HCT116 (cell line): ENCODE measurements around the gene TBX4. TPM values are rescaled to one million over a fixed set of nuclear protein-coding genes. Genes with fewer than 3 reads are reported as not detected.

Experiments used
- ATAC-seq: fragments of 200-7000 bp; cut with Tn5 transposase; 2 replicates; pipeline ENCODE4 v1.9.1; 2020; ENCODE audit warnings: mild to moderate bottlenecking, moderate library complexity
- BruUV-seq: library from RNA; stranded (reverse); fragments of 400-500 nt; replicated peaks from 2 replicates; lab custom pipeline; 2021; lab: Mats Ljungman, UMichigan
- CTCF ChIA-PET: fragments of 300-600 bp; sonication (Branson Sonifier 250); formaldehyde crosslinking; loops from one replicate; lab custom pipeline; 2021; ENCODE audit warnings: antibody characterized with exemption; lab: Charles Lee
- POLR2A ChIA-PET: fragments of 300-600, 350-600 bp; sonication (Branson Sonifier 250); formaldehyde crosslinking; loops from one replicate; lab custom pipeline; 2021; ENCODE audit warnings: antibody characterized with exemption; lab: Charles Lee
- RAD21 ChIA-PET, 2 experiments: fragments of 300-600 bp; sonication (Branson Sonifier 250); formaldehyde crosslinking; loops; one replicate each; lab custom pipeline; 2023; ENCODE audit warnings: low total read pairs in 2 of 2; ENCODE audit not compliant: uncharacterized antibody in 2 of 2, unreplicated experiment in 2 of 2, low non-redundant PET in 1 of 2; lab: Charles Lee
- DNase-seq: peaks from one replicate; pipeline ENCODE4 v3.0.0-alpha.2; 2010; ENCODE audit warnings: low read depth, low spot score
- H2AFZ ChIP-seq: fragments of 200-600 bp; shearing (Covaris generic), sonication (generic); 2 replicates; pipeline ENCODE4 v1.6.1; 2017; ENCODE audit warnings: low read depth, mixed run types, mixed read lengths, antibody characterized with exemption, low read length; ENCODE audit not compliant: poor library complexity, severe bottlenecking
- H3K27ac ChIP-seq: 2 replicates; pipeline ENCODE4 v1.5.1; 2012; ENCODE audit warnings: low read depth, low read length
- H3K27me3 ChIP-seq: fragments of 200-600 bp; sonication (generic); 2 replicates; pipeline ENCODE4 v1.6.1; 2016; ENCODE audit warnings: mixed run types, low read length, mixed read lengths; ENCODE audit not compliant: insufficient read depth
- H3K36me3 ChIP-seq, 2 experiments: fragments of 200-500 bp in 1 of 2; fragments of 200-600 bp in 1 of 2; sonication (Bioruptor generic) in 1 of 2; sonication (generic) in 1 of 2; 2 replicates each; pipeline versions ENCODE4 v1.5.1 to v1.6.1; 2014 to 2016; ENCODE audit warnings: low read length in 2 of 2, inconsistent platforms in 1 of 2, mixed read lengths in 1 of 2, mixed run types in 1 of 2; ENCODE audit not compliant: insufficient read depth in 2 of 2, control insufficient read depth in 1 of 2
- H3K4me1 ChIP-seq, 2 experiments: fragments of 200-600 bp in 1 of 2; sonication (generic) in 1 of 2; 2 replicates each; pipeline versions ENCODE4 v1.5.1 to v1.6.1; 2012 to 2017; ENCODE audit warnings: low read length in 2 of 2, inconsistent platforms in 1 of 2, mild to moderate bottlenecking in 1 of 2, mixed read lengths in 1 of 2, mixed run types in 1 of 2, moderate library complexity in 1 of 2; ENCODE audit not compliant: insufficient read depth in 2 of 2, control insufficient read depth in 1 of 2
- H3K4me2 ChIP-seq: fragments of 200-600 bp; sonication (generic); 2 replicates; pipeline ENCODE4 v1.6.1; 2017; ENCODE audit warnings: mixed run types, low read length, mixed read lengths
- H3K4me3 ChIP-seq, 2 experiments: fragments of 200-600 bp in 1 of 2; sonication (generic) in 1 of 2; replicated peaks in 1 of 2; 2 replicates each; pipeline ENCODE4 v1.5.1; 2011 to 2016; ENCODE audit warnings: low read length in 2 of 2, control low read depth in 1 of 2, low read depth in 1 of 2, mild to moderate bottlenecking in 1 of 2, mixed read lengths in 1 of 2, mixed run types in 1 of 2
- H3K79me2 ChIP-seq: fragments of 200-600 bp; sonication (generic); 2 replicates; pipeline ENCODE4 v1.6.1; 2017; ENCODE audit warnings: mild to moderate bottlenecking, mixed run types, low read length, moderate library complexity, mixed read lengths; ENCODE audit not compliant: insufficient read depth
- H3K9ac ChIP-seq: fragments of 200-600 bp; sonication (generic); 2 replicates; pipeline ENCODE4 v1.6.1; 2016; ENCODE audit warnings: low read length, mixed read lengths
- H3K9me2 ChIP-seq: fragments of 200-600 bp; sonication (generic), shearing (Covaris generic); 2 replicates; pipeline ENCODE4 v1.6.1; 2017; ENCODE audit warnings: mixed run types, mild to moderate bottlenecking, moderate library complexity; ENCODE audit not compliant: insufficient read depth
- H3K9me3 ChIP-seq, 2 experiments: fragments of 200-500 bp in 1 of 2; fragments of 200-600 bp in 1 of 2; sonication (Bioruptor generic) in 1 of 2; sonication (generic) in 1 of 2; 2 replicates each; pipeline ENCODE4 v1.6.1; 2014 to 2017; ENCODE audit warnings: low read length in 2 of 2, mixed read lengths in 2 of 2, inconsistent platforms in 1 of 2, low read depth in 1 of 2, mild to moderate bottlenecking in 1 of 2, mixed run types in 1 of 2, moderate library complexity in 1 of 2; ENCODE audit not compliant: control insufficient read depth in 1 of 2, insufficient read depth in 1 of 2
- H4K20me1 ChIP-seq: fragments of 200-600 bp; sonication (generic), shearing (Covaris generic); 2 replicates; pipeline ENCODE4 v1.6.1; 2017; ENCODE audit warnings: mixed run types, mild to moderate bottlenecking, moderate library complexity; ENCODE audit not compliant: insufficient read depth
- CBX3 ChIP-seq: IDR thresholded peaks from 2 replicates; pipeline ENCODE4 v1.6.1; 2012; ENCODE audit warnings: low read depth
- CEBPB ChIP-seq: IDR thresholded peaks from 2 replicates; pipeline ENCODE4 v1.6.1; 2012; ENCODE audit warnings: low read depth
- EGR1 ChIP-seq: IDR thresholded peaks from 2 replicates; pipeline ENCODE4 v1.6.1; 2012; ENCODE audit warnings: low read depth
- ELF1 ChIP-seq: IDR thresholded peaks from 2 replicates; pipeline ENCODE4 v1.6.1; 2012; ENCODE audit warnings: low read depth, borderline replicate concordance
- EZH2 ChIP-seq: fragments of 200-600 bp; sonication (generic); IDR thresholded peaks from 2 replicates; pipeline ENCODE4 v1.6.1; 2017; ENCODE audit warnings: antibody characterized with exemption, mixed run types
- EZH2phosphoT487 ChIP-seq: fragments of 200-600 bp; IDR thresholded peaks from 2 replicates; pipeline ENCODE4 v1.6.1; 2018; ENCODE audit warnings: antibody characterized with exemption, borderline replicate concordance
- FOSL1 ChIP-seq: IDR thresholded peaks from 2 replicates; pipeline ENCODE4 v1.6.1; 2012; ENCODE audit warnings: low read depth
- JUND ChIP-seq: IDR thresholded peaks from 2 replicates; pipeline ENCODE4 v1.6.1; 2012
- POLR2A ChIP-seq: IDR thresholded peaks from 2 replicates; pipeline ENCODE4 v1.7.0; 2011; ENCODE audit warnings: borderline replicate concordance; ENCODE audit not compliant: insufficient read depth, insufficient read length; ENCODE audit errors: extremely low read depth
- RAD21 ChIP-seq: IDR thresholded peaks from 2 replicates; pipeline ENCODE4 v1.6.1; 2012; ENCODE audit warnings: low read depth, mild to moderate bottlenecking
- REST ChIP-seq: IDR thresholded peaks from 2 replicates; pipeline ENCODE4 v1.6.1; 2012; ENCODE audit warnings: low read depth
- SIN3A ChIP-seq: IDR thresholded peaks from 2 replicates; pipeline ENCODE4 v1.6.1; 2012; ENCODE audit warnings: low read depth
- SP1 ChIP-seq: IDR thresholded peaks from 2 replicates; pipeline ENCODE4 v1.6.1; 2012; ENCODE audit warnings: low read depth
- SRF ChIP-seq: IDR thresholded peaks from 2 replicates; pipeline ENCODE4 v1.6.1; 2012; ENCODE audit warnings: low read depth
- TCF7L2 ChIP-seq: IDR thresholded peaks from 2 replicates; pipeline ENCODE4 v1.7.0; 2011; ENCODE audit warnings: borderline replicate concordance, inconsistent platforms; ENCODE audit not compliant: insufficient read depth, insufficient read length; ENCODE audit errors: extremely low read depth
- YY1 ChIP-seq: IDR thresholded peaks from 2 replicates; pipeline ENCODE4 v1.6.1; 2011; ENCODE audit warnings: low read length, low read depth, moderate library complexity, mild to moderate bottlenecking; ENCODE audit not compliant: insufficient replicate concordance; ENCODE audit errors: extremely low read depth
- ZFX ChIP-seq: fragments of 450-650 bp; IDR thresholded peaks from 2 replicates; pipeline ENCODE4 v1.6.1; 2017
- ZNF274 ChIP-seq: fragments of 200-500 bp; sonication (Bioruptor generic); IDR thresholded peaks from 2 replicates; pipeline ENCODE4 v1.6.1; 2014; ENCODE audit warnings: mild to moderate bottlenecking, low read depth, low read length, inconsistent platforms
- intact Hi-C: fragments of 100-400 bp; cut with micrococcal nuclease; formaldehyde crosslinking; loops from 2 replicates; pipeline ENCODE4 v1.10.0; 2022
- total RNA-seq: library from RNA; stranded (reverse); gene quantifications from one replicate; pipeline ENCODE4 v1.2.1, GENCODE V29; 2021; ENCODE audit not compliant: unreplicated experiment
- TF ChIP-seq, protein P1 (sequence below): IDR thresholded peaks from 2 replicates; pipeline ENCODE4 v1.6.1; 2012
- TF ChIP-seq, protein P2 (sequence below), 3 experiments: fragments of 200-600 bp in 1 of 3; sonication (generic) in 1 of 3; IDR thresholded peaks in 2 of 3; conservative IDR thresholded peaks in 1 of 3; 2 replicates each; pipeline ENCODE4 v1.5.1; 2012 to 2017; ENCODE audit warnings: low read depth in 2 of 3, low read length in 2 of 3, antibody characterized with exemption in 1 of 3, borderline replicate concordance in 1 of 3, control low read depth in 1 of 3, mild to moderate bottlenecking in 1 of 3, mixed read lengths in 1 of 3, mixed run types in 1 of 3, moderate library complexity in 1 of 3; ENCODE audit not compliant: insufficient read depth in 1 of 3

The TBX4 gene
- total RNA-seq, 1 experiment from 2014 or later: 0.27 TPM

DNA sequence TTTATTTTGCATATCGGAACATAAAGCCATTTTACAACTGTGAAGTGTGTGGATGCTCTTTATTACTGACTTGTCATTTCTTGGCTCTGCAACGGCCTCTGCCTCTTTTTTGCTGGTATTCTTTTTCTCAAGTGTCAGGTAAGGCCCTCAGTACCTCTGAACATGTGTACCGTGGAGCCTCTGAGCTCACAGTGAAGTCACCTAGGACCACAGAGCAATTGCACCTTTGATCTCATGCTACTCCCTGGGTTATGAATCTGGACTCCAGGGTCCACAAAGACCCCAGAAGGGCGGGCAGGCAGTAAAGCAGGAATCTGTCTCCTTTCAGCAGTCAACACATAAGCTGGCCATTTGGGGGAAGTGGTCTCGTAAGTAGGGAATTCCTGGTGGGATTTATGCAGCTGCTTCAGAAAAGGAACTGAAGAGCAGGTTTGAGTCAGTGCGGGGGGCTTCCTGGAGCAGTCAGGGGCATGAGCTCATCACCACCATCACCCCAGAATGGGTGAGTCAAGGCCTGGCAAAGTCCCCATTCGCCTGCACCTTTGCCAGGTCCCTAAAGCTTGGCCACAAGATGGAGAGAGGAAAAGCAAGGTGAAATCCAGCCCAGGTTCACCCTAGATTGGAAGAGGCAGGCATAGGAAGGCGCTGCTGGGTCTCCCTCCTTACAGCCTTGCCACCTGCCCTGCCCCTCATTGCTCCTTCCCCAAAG is 33.0 kb downstream of the TBX4 start:
- no peak overlapping the region for H3K4me3 ChIP-seq
- DNase-seq: no peak
- TF ChIP-seq, protein P1, sequence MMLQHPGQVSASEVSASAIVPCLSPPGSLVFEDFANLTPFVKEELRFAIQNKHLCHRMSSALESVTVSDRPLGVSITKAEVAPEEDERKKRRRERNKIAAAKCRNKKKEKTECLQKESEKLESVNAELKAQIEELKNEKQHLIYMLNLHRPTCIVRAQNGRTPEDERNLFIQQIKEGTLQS: no peak
- TF ChIP-seq ZNF274 (no peak), RAD21 (no peak), ZFX (no peak), POLR2A (no peak), FOSL1 (no peak), SRF (no peak), EZH2phosphoT487 (no peak), ELF1 (no peak), YY1 (no peak), SP1 (no peak), JUND (no peak), CEBPB (no peak), EGR1 (no peak), SIN3A (no peak), REST (no peak), EZH2 (no peak), TCF7L2 (no peak), CBX3 (no peak)
- TF ChIP-seq, protein P2, sequence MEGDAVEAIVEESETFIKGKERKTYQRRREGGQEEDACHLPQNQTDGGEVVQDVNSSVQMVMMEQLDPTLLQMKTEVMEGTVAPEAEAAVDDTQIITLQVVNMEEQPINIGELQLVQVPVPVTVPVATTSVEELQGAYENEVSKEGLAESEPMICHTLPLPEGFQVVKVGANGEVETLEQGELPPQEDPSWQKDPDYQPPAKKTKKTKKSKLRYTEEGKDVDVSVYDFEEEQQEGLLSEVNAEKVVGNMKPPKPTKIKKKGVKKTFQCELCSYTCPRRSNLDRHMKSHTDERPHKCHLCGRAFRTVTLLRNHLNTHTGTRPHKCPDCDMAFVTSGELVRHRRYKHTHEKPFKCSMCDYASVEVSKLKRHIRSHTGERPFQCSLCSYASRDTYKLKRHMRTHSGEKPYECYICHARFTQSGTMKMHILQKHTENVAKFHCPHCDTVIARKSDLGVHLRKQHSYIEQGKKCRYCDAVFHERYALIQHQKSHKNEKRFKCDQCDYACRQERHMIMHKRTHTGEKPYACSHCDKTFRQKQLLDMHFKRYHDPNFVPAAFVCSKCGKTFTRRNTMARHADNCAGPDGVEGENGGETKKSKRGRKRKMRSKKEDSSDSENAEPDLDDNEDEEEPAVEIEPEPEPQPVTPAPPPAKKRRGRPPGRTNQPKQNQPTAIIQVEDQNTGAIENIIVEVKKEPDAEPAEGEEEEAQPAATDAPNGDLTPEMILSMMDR (IDR thresholded peaks at IDR 0.05 in 2 of 3, conservative IDR thresholded peaks at IDR 0.05 in 1 of 3; ENCODE audit: borderline replicate concordance in 1 of 3, insufficient read depth in 1 of 3, low read depth in 2 of 3, low read length in 2 of 3): no peak
- TF ChIP-seq, all 23 proteins: peak for 0
- Histone ChIP-seq H3K27ac (no peak overlapping the region), H4K20me1 (no peaks in the 10 kb centered on the region), H2AFZ (no peak overlapping the region), H3K4me1 (peaks cover 0 to 11% of the 10 kb centered on the region in 2 experiments; a peak in 1 of 4 replicates), H3K36me3 (no peaks in the 10 kb centered on the region), H3K27me3 (no peaks in the 10 kb centered on the region), H3K4me2 (no peak overlapping the region), H3K9me3 (no peaks in the 10 kb centered on the region), H3K79me2 (no peaks in the 10 kb centered on the region), H3K9me2 (no peaks in the 10 kb centered on the region), H3K9ac (no peak overlapping the region)
- no TSS peak for BruUV-seq
- POLR2A ChIA-PET: interaction anchor here (1.0 to 2.5 kb wide), 3 partner anchors 9 to 10 kb away, joined by 3 to 11 read pairs (median 6); no protein-coding TSS in a partner anchor
- no peak for ATAC-seq
- intact Hi-C loops: no loop called here
- RAD21 ChIA-PET: no interaction called here
- CTCF ChIA-PET: interaction anchor here (1.4 kb wide), 1 partner anchor 15 kb away, joined by 3 read pairs; no protein-coding TSS in a partner anchor
